Ascending aorta (tissue), 2 donors: ENCODE results near the gene SACM1L. TPM values are rescaled to one million over a fixed set of nuclear protein-coding genes. Genes with fewer than 3 reads are reported as not detected.
"Not testable (repeated sequence)": the region's sequence is repeated elsewhere in the genome, so short reads cannot be mapped to it uniquely, and the experiment has no call there.

ENCODE experiments used
- DNase-seq, 2 donors: peaks; one replicate each; pipeline ENCODE4 v3.0.0-alpha.2; 2019; ENCODE audit warnings: low spot score in 2 of 2
- H3K27ac ChIP-seq, 2 donors: fragments of 200-600 bp; sonication (generic); one replicate each; pipeline ENCODE4 v1.5.1; 2016 to 2017; ENCODE audit warnings: mild to moderate bottlenecking in 1 of 2
- H3K27me3 ChIP-seq: fragments of 200-600 bp; sonication (generic); one replicate; pipeline ENCODE4 v1.5.1; 2017
- H3K36me3 ChIP-seq, 2 donors: fragments of 200-600 bp; sonication (generic); one replicate each; pipeline ENCODE4 v1.5.1; 2016
- H3K4me1 ChIP-seq, 2 donors: fragments of 200-600 bp; sonication (generic); one replicate each; pipeline ENCODE4 v1.5.1; 2016 to 2017; ENCODE audit warnings: mild to moderate bottlenecking in 1 of 2
- H3K4me3 ChIP-seq, 2 donors: fragments of 200-600 bp; sonication (generic); one replicate each; pipeline ENCODE4 v1.5.1; 2016 to 2017; ENCODE audit warnings: mild to moderate bottlenecking in 1 of 2
- H3K9me3 ChIP-seq, 2 donors: fragments of 200-600 bp; sonication (generic); one replicate each; pipeline ENCODE4 v1.5.1; 2016
- CTCF ChIP-seq, 3 experiments: fragments of 200-600 bp in 2 of 3; fragments of 450-650 bp in 1 of 3; sonication (generic) in 2 of 3; IDR thresholded peaks; one replicate each; pipeline ENCODE4 v1.5.1; 2016 to 2019; ENCODE audit warnings: antibody characterized with exemption in 3 of 3, mild to moderate bottlenecking in 1 of 3, moderate library complexity in 1 of 3
- intact Hi-C: fragments of 100-400 bp; cut with DNase I; formaldehyde crosslinking; loops from one replicate; pipeline ENCODE4 v1.15.1; 2023
- total RNA-seq: library from RNA; depleted of rRNA; stranded (reverse); fragments of >200 nt; gene quantifications from one replicate; pipeline ENCODE4 v1.1.0, GENCODE V29; 2016

The SACM1L gene
- total RNA-seq, 1 donor from 2014 or later = 7.2 TPM

GRCh38 chr3:45693941-45694521 lies 4.8 kb downstream of the SACM1L start:
- peaks cover 0 to 10% of the 10 kb centered on the region in 2 donors for H3K36me3 ChIP-seq
- peaks cover 0 to 25% of the 10 kb centered on the region in 2 donors for H3K4me1 ChIP-seq
- no peaks in the 10 kb centered on the region for H3K9me3 ChIP-seq
- no peaks in the 10 kb centered on the region for H3K27me3 ChIP-seq
- intact Hi-C loops = no loop called here
- no peak overlapping the region for H3K4me3 ChIP-seq
- H3K27ac ChIP-seq = no peak overlapping the region
- TF ChIP-seq CTCF (IDR thresholded peaks at IDR 0.05) = no peak
- no peak for DNase-seq

GRCh38 chr3:45695166-45695565 lies 6.0 kb downstream of the SACM1L start:
- Histone ChIP-seq H3K4me1 (peaks cover 0 to 20% of the 10 kb centered on the region in 2 donors), H3K36me3 (peaks cover 0 to 10% of the 10 kb centered on the region in 2 donors)
- H3K4me3 ChIP-seq, DNase-seq, H3K27me3 ChIP-seq, H3K27ac ChIP-seq, intact Hi-C loops, H3K9me3 ChIP-seq: not testable (repeated sequence)

- H3K27ac ChIP-seq = no peak overlapping the region
- H3K4me1 ChIP-seq = no peaks in the 10 kb centered on the region
- no peaks in the 10 kb centered on the region for H3K9me3 ChIP-seq
- TF ChIP-seq CTCF (IDR thresholded peaks at IDR 0.05) = no peak
- no peak overlapping the region for H3K4me3 ChIP-seq
- intact Hi-C loops = no loop called here
- H3K27me3 ChIP-seq = no peaks in the 10 kb centered on the region
- no peak for DNase-seq
- H3K36me3 ChIP-seq = peaks cover 0 to 15% of the 10 kb centered on the region in 2 donors
Measured at GRCh38 chr3:45700570-45701073, 11.4 kb downstream of the SACM1L start.

GRCh38 chr3:45701172-45701867 lies 12.1 kb downstream of the SACM1L start:
- no peak for DNase-seq
- Histone ChIP-seq H3K4me3 (no peak overlapping the region), H3K27ac (no peak overlapping the region), H3K9me3 (no peaks in the 10 kb centered on the region), H3K27me3 (no peaks in the 10 kb centered on the region), H3K4me1 (no peaks in the 10 kb centered on the region), H3K36me3 (peaks cover 4 to 22% of the 10 kb centered on the region in 2 donors)
- intact Hi-C loops = no loop called here
- TF ChIP-seq CTCF (IDR thresholded peaks at IDR 0.05) = no peak

- Histone ChIP-seq H3K4me1 (no peaks in the 10 kb centered on the region), H3K27ac (no peak overlapping the region), H3K36me3 (peaks cover 18 to 48% of the 10 kb centered on the region in 2 donors), H3K9me3 (no peaks in the 10 kb centered on the region), H3K27me3 (no peaks in the 10 kb centered on the region), H3K4me3 (no peak overlapping the region)
- DNase-seq = no peak
- no peak for TF ChIP-seq CTCF (IDR thresholded peaks at IDR 0.05)
- intact Hi-C loops = no loop called here
Measured at GRCh38 chr3:45704301-45704943, 15.2 kb downstream of the SACM1L start.
